Superior temporal gyrus (tissue), 1 donor: Measurements from ENCODE around the gene TBK1.

ENCODE experiments used
- DNase-seq: peaks from one replicate; pipeline ENCODE4 v3.0.0-alpha.2; 2016; ENCODE audit errors: extremely low spot score

The TBK1 gene

GRCh38 chr12:64452559-64453329 lies 824 bp downstream of the TBK1 start:
- peak; percentile 52 for DNase-seq

- no peak for DNase-seq
Measured at GRCh38 chr12:64455506-64455905, 3.6 kb downstream of the TBK1 start.

- no peak for DNase-seq
Measured at GRCh38 chr12:64456119-64456518, 4.2 kb downstream of the TBK1 start.

GRCh38 chr12:64457032-64457431 lies 5.1 kb downstream of the TBK1 start:
- DNase-seq = no peak

GRCh38 chr12:64457466-64457865 lies 5.5 kb downstream of the TBK1 start:
- no peak for DNase-seq

- no peak for DNase-seq
Measured at GRCh38 chr12:64457923-64458322, 6.0 kb downstream of the TBK1 start.

GRCh38 chr12:64459394-64459891 lies 7.5 kb downstream of the TBK1 start:
- no peak for DNase-seq

- DNase-seq = peak; percentile 35
Measured at GRCh38 chr12:64461634-64462414, 9.9 kb downstream of the TBK1 start.

- no peak for DNase-seq
Measured at GRCh38 chr12:64466178-64466577, 14.3 kb downstream of the TBK1 start.

GRCh38 chr12:64468966-64469365 lies 17.0 kb downstream of the TBK1 start:
- no peak for DNase-seq

- no peak for DNase-seq
Measured at GRCh38 chr12:64469455-64470142, 17.7 kb downstream of the TBK1 start.

GRCh38 chr12:64470495-64470894 lies 18.6 kb downstream of the TBK1 start:
- no peak for DNase-seq

GRCh38 chr12:64473176-64473575 lies 21.3 kb downstream of the TBK1 start:
- DNase-seq = no peak

- DNase-seq = no peak
Measured at GRCh38 chr12:64475518-64475917, 23.6 kb downstream of the TBK1 start.

GRCh38 chr12:64476844-64477243 lies 24.9 kb downstream of the TBK1 start:
- no peak for DNase-seq

- no peak for DNase-seq
Measured at GRCh38 chr12:64478661-64479060, 26.7 kb downstream of the TBK1 start.

GRCh38 chr12:64480148-64480547 lies 28.2 kb downstream of the TBK1 start:
- DNase-seq = no peak

- no peak for DNase-seq
Measured at GRCh38 chr12:64486657-64487056, 34.7 kb downstream of the TBK1 start.

- no peak for DNase-seq
Measured at GRCh38 chr12:64491718-64492117, 39.8 kb downstream of the TBK1 start.

GRCh38 chr12:64493513-64493912 lies 41.6 kb downstream of the TBK1 start:
- no peak for DNase-seq

- DNase-seq = no peak
Measured at GRCh38 chr12:64494998-64495729, 43.2 kb downstream of the TBK1 start.
